Measurements from ENCODE around the gene CSNK1E.

GRCh38 chr22:38295339-38295738 lies 21.9 kb downstream of the CSNK1E start:
- TF ChIP-seq CTCF (IDR thresholded peaks at IDR 0.05 in 2 of 3, conservative IDR thresholded peaks at IDR 0.05 in 1 of 3; ENCODE audit: insufficient read depth in 2 of 3, low read depth in 1 of 3, low read length in 3 of 3) (no peak), POLR2A (conservative IDR thresholded peaks at IDR 0.05) (no peak), CCAR2 (IDR thresholded peaks at IDR 0.05; ENCODE audit: low read depth, low read length) (no peak), TAF15 (IDR thresholded peaks at IDR 0.05; ENCODE audit: low read depth, low read length) (no peak)
